ENCODE results near the gene ZFP82.

GRCh38 chr19:36420961-36421748 is 2.7 kb upstream of the ZFP82 start:
- TF ChIP-seq, protein P1, sequence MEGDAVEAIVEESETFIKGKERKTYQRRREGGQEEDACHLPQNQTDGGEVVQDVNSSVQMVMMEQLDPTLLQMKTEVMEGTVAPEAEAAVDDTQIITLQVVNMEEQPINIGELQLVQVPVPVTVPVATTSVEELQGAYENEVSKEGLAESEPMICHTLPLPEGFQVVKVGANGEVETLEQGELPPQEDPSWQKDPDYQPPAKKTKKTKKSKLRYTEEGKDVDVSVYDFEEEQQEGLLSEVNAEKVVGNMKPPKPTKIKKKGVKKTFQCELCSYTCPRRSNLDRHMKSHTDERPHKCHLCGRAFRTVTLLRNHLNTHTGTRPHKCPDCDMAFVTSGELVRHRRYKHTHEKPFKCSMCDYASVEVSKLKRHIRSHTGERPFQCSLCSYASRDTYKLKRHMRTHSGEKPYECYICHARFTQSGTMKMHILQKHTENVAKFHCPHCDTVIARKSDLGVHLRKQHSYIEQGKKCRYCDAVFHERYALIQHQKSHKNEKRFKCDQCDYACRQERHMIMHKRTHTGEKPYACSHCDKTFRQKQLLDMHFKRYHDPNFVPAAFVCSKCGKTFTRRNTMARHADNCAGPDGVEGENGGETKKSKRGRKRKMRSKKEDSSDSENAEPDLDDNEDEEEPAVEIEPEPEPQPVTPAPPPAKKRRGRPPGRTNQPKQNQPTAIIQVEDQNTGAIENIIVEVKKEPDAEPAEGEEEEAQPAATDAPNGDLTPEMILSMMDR (IDR thresholded peaks at IDR 0.05 in 8 of 11, conservative IDR thresholded peaks at IDR 0.05 in 3 of 11): no peak
- peak in 2 of 3 donors; percentile 66 to 68 for TF ChIP-seq POLR2AphosphoS5 (IDR thresholded peaks at IDR 0.05)

All from spleen (tissue), 7 donors.